Activated CD4-positive, alpha-beta T cell treated with anti-CD3 and anti-CD28 coated beads, Interleukin-2, amount 50 U/mL, for 16 hours (primary cell): Measurements from ENCODE around the gene HMMR.
"Not testable (repeated sequence)": the region's sequence is repeated elsewhere in the genome, so short reads cannot be mapped to it uniquely, and the experiment has no call there.

Experiments used
- DNase-seq: peaks from one replicate; pipeline ENCODE4 v3.0.0-alpha.2; 2020

Gene HMMR

GRCh38 chr5:163460562-163461171 lies at the start of gene HMMR:
Gene HMMR (plus strand): TSS chr5:163460632. CDS start chr5:163460693, 61 bp downstream.
- DNase-seq = no peak

- not testable (repeated sequence) for DNase-seq
Observed at GRCh38 chr5:163415673-163416072, 44.8 kb upstream of the HMMR start.

DNA sequence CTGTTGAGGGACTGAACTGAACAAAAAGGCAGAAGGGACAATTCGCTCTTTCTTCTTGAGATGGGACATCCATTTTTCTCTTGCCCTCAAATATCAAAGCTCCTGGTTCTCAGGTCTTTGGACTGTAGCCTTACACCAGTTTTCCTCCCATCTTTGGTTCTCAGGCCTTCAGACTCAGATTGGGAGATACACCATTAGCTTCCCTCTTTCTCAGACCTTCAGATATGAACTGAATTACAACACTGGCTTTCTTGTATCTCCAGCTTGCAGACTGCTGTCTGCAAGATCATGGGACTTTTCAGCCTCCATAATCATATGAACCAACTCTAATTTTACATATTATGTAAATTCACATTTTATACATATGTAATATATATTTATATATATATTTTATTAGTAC lies 35.6 kb upstream of the HMMR start:
- DNase-seq = no peak

DNA sequence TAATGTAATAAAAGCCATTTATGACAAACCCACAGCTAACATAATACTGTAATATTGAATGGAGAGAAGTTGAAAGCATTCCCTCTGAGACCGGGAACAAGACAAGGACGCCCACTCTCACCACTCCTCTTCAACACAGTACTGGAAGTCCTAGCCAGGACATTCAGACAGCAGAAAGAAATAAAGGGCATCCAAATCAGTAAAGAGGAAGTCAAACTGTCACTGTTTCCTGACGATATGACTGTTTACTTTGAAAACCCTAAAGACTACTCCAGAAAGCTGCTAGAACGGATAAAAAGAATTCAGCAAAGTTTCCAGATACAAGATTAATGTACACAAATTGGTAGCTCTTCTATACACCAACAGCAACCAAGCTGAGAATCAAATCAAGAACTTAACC lies 34.3 kb upstream of the HMMR start:
- DNase-seq = not testable (repeated sequence)

DNA sequence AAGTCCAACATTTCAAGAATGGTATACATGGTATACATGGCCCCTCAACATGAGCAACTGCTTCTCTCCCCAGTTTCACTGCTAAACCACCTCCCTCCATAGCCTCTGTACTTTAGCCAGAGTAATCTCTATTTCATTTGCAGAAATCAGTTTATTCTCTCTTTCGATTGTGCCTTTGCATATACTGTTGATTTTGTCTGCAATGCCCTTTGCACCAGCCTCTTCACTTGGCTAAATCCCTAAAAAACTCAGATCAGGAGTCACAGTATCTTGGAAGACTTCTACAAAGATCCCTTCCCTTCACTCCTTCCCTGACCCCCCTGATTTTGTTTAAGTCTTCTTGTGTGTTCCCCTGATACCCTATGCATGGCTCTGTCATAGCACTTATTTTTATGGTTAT lies 27.9 kb upstream of the HMMR start:
- no peak for DNase-seq

GRCh38 chr5:163433271-163433670 lies 27.2 kb upstream of the HMMR start:
- no peak for DNase-seq

GRCh38 chr5:163434401-163434866 lies 26.0 kb upstream of the HMMR start:
- DNase-seq = peak; percentile 24

DNA sequence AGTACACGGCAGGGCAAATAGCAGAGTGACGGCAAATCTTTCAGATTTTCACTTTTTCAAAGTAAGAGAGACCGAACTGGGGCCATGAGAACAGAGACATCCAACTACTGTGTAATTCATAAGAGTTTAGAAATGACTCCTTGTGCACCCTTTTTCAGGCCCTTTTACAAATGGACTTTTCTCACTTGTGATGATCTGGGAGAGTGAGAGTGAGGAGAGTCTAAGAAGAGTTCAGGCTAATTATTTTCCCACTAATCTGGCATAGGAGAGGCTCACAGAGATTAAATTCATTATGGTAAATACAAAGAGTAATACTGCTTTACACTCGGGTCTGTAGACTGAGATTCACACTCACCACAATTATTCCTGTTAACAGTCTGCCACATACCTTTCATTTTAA lies 23.9 kb upstream of the HMMR start:
- no peak for DNase-seq

DNA sequence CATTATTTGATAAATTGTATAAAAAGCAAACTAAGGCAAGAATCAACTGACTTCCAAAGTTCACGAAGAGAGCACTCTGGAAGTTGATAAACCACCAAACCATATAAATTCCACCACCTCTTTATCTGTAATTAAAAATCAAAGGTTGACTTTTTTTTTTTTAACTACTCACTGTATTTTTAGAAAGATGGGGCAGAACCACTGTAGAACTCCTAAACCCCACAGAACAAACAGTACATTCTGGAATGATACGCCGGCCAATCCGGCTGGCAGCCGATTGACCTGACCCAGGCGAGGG lies 23.5 kb upstream of the HMMR start:
- DNase-seq = no peak

DNA sequence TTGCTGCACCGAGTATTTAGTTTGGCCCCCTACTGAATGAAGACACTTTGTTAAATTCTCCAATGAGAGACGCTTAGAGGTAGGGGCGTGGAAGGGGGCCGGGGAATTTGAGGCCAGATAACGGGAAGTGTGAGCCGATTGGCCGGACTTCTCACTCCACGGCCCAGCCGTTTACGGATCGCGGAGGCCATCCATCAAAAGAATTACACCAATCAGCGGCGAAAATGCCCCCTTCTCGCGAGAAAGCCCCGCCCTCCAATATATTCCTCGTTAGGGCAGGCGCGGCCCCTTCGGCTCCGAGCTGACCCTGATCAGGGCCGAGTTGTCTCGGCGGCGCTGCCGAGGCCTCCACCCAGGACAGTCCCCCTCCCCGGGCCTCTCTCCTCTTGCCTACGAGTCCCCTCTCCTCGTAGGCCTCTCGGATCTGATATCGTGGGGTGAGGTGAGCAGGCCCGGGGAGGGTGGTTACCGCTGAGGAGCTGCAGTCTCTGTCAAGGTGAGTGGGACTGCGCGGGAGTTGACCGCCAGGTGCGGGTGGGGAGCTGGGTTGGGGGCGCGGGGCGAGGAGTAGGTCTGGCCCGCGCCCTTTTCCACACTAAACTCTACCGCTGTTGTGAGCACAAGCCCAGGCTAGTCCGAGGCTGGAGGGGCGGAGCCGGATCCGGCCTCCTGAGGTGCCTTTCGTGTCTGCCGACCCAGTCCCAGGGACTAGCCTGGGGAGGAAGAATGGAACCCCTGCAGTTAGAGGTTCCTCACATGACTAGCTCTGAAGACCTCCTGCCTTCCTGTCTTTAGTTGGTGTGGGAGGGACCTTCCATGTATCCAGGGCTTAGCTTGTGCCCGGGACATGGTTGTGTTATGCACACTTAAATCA lies 22.9 kb upstream of the HMMR start, which contains the start of gene CCNG1:
CCNG1 (plus strand) TSS at position 287 of the 874 bp plus-strand sequence. CDS start 1,662 bp downstream, outside the sequence.
- DNase-seq = peak; percentile 96

- peak; percentile 45 for DNase-seq
Observed at GRCh38 chr5:163439092-163439425, 21.4 kb upstream of the HMMR start.

DNA sequence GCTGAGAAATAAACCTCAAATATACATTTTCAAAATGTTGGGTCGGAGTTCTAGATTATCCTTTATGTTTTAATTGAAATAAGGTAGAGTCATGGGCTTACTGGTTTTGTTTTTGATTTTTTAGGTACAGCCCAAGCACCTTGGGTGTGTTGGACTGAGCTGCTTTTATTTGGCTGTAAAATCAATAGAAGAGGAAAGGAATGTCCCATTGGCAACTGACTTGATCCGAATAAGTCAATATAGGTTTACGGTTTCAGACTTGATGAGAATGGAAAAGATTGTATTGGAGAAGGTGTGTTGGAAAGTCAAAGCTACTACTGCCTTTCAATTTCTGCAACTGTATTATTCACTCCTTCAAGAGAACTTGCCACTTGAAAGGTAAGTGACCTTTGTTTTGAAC lies 19.5 kb upstream of the HMMR start:
- DNase-seq = no peak

GRCh38 chr5:163444526-163444925 lies 15.9 kb upstream of the HMMR start:
- no peak for DNase-seq

GRCh38 chr5:163445345-163445744 lies 15.1 kb upstream of the HMMR start:
- DNase-seq = no peak

DNA sequence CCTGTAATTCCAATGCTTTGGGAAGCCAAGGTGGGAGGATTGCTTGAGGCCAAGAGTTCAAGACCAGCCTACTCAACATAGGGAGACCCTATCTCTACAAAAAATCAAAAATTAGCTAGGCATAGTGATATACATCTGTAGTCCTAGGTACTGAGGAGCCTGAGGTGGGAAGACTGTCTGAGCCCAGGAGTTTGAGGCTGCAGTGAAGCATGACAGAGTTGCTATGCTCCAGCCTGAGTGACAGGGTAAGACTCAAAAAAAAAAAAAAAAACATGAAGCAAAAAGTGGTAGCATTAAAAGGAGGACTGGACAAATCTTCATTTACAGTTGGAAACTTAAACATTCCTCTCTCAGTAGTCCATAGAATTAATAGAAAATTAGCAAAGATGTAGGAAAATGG lies 13.2 kb upstream of the HMMR start:
- DNase-seq = no peak

GRCh38 chr5:163447875-163448274 lies 12.6 kb upstream of the HMMR start:
- no peak for DNase-seq

DNA sequence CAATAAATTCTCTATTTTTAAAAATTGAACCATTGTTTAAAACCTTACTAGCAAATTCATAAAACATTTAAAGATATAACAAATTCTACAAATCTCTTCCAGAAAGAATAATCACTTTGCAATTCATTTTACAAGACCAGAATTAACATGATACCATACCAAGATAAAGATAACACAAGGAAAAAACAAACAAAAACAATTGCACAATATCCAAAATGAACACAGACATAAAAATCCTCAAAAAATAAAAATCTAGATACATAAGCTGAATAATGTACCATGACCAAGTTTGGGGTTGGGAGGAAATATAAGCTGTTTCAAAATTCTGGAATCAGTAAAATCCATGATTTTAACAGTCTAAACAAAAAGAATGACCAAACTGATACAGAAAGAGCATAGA lies 11.9 kb upstream of the HMMR start:
- DNase-seq = no peak

- no peak for DNase-seq
Observed at GRCh38 chr5:163451489-163451888, 8.9 kb upstream of the HMMR start.

GRCh38 chr5:163453705-163454104 lies 6.7 kb upstream of the HMMR start:
- DNase-seq = no peak

DNA sequence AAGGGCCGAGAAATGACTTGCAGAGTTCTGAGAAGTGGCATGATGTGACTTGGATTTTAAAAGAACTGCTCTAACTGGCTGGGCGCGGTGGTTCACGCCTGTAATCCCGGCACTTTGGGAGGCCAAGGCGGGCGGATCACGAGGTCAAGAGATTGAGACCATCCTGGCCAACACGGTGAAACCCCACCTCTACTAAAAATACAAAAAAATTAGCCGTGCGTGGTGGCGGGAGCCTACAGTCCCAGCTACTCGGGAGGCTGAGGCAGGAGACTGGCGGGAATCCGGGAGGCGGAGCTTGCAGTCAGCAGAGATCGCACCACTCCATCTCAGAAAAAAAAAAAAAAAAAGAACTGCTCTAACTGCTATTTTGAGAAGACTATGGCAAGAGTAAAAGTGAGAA lies 5.0 kb upstream of the HMMR start:
- not testable (repeated sequence) for DNase-seq

DNA sequence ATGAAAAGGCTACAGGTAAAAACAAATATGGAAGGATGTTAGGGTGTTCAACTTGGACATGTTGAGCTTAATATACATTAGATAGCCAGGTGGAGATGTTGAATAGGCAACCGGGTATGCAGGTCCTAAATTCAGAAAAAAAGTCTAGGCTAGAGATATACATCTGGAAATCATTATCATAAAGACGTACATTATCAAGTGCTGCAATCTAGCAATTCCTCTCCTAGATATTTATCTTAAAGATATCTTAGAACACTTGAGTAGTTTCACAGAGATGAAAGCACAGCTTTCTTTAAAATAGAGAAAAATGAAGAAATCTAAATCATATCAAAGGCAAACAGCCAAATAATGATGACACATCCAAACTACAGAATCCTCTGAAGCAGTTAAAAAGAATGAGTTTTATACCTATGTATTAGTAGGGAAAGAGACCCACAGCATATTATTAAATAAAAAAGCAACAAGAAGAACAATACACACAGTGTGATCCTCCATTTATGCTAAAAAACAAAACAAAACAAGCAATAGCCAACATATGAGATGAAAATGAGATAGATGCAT lies 4.3 kb upstream of the HMMR start:
- no peak for DNase-seq

- DNase-seq = no peak
Observed at GRCh38 chr5:163456840-163457239, 3.6 kb upstream of the HMMR start.

- no peak for DNase-seq
Observed at GRCh38 chr5:163458778-163459385, 1.6 kb upstream of the HMMR start.

DNA sequence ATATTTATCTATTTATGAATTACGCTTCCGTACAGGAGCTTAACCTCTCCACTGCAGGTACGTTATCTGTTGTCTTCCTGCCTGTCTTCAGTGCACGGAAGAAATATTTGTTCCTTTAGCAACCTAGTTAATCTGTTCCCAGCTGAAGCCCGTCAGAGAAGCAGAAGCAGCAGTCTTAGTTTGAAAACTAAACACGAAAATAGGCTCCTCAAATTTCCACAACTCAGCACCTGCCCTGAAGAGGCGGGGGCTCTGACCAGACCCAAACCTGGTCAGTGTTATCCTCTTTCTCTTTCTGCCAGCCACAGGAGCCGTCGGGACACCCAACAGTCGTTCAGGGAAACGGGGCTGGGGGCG lies 992 bp upstream of the HMMR start:
- DNase-seq = peak; percentile 17
